Measurements from ENCODE around the gene ABHD18. TPM values are rescaled to one million over a fixed set of nuclear protein-coding genes. Genes with fewer than 3 reads are reported as not detected.
"Not testable (repeated sequence)": the region's sequence is repeated elsewhere in the genome, so short reads cannot be mapped to it uniquely, and the experiment has no call there.

The ABHD18 gene
- total RNA-seq, 3 donors from 2014 or later: 15.2 to 24.2 (median 16.6) TPM

GRCh38 chr4:128060121-128060698 lies 95.0 kb downstream of the ABHD18 start:
- intact Hi-C loops (cut with DNase I, micrococcal nuclease): no loop called here
- DNase-seq: no peak

GRCh38 chr4:128060699-128061565 lies 95.7 kb downstream of the ABHD18 start, which contains the start of gene LARP1B:
Gene LARP1B (plus strand): TSS chr4:128061312. CDS start chr4:128074952, 13,640 bp downstream.
- H3K4me1 ChIP-seq (ENCODE audit: low read depth): no peaks in the 10 kb centered on the region
- H3K4me3 ChIP-seq: peak within 1 kb of the TSS; percentile 74
- no peaks in the 10 kb centered on the region for H3K36me3 ChIP-seq (ENCODE audit: low read depth)
- DNase-seq (peak; percentile 96 to 98 (median 97)), ATAC-seq (peak; percentile 92)
- intact Hi-C loops (cut with DNase I, micrococcal nuclease): no loop called here
- no peak for TF ChIP-seq CTCF (IDR thresholded peaks at IDR 0.05)
- no peaks in the 10 kb centered on the region for H3K9me3 ChIP-seq

More at GRCh38 chr4:128060121-128060698, 95.0 kb downstream of the ABHD18 start:
- TF ChIP-seq CTCF (IDR thresholded peaks at IDR 0.05): no peak
- no peak for ATAC-seq
- H3K36me3 ChIP-seq (ENCODE audit: low read depth): no peaks in the 10 kb centered on the region
- H3K9me3 ChIP-seq: no peaks in the 10 kb centered on the region
- no peaks in the 10 kb centered on the region for H3K4me1 ChIP-seq (ENCODE audit: low read depth)
- H3K4me3 ChIP-seq: peak overlapping the region; percentile 74

- Histone ChIP-seq H3K36me3 (ENCODE audit: low read depth) (no peaks in the 10 kb centered on the region), H3K9me3 (no peaks in the 10 kb centered on the region), H3K4me3 (peak overlapping the region; percentile 74), H3K4me1 (ENCODE audit: low read depth) (no peaks in the 10 kb centered on the region)
- TF ChIP-seq CTCF (IDR thresholded peaks at IDR 0.05): no peak
- DNase-seq: peak; percentile 81 to 83 (median 82)
- peak; percentile 53 for ATAC-seq
- intact Hi-C loops (cut with DNase I, micrococcal nuclease): no loop called here
These were observed 96.6 kb downstream of the ABHD18 start for GRCh38 chr4:128061566-128062536.

- DNase-seq; H3K4me1 ChIP-seq (ENCODE audit: low read depth); intact Hi-C loops (cut with DNase I, micrococcal nuclease); ATAC-seq; H3K4me3 ChIP-seq; H3K9me3 ChIP-seq; H3K36me3 ChIP-seq (ENCODE audit: low read depth): not testable (repeated sequence)
These were observed 101.2 kb downstream of the ABHD18 start for GRCh38 chr4:128066453-128066820.

- intact Hi-C loops (cut with DNase I, micrococcal nuclease): no loop called here
- ATAC-seq: peak; percentile 48
- no peaks in the 10 kb centered on the region for H3K9me3 ChIP-seq
- TF ChIP-seq CTCF (IDR thresholded peaks at IDR 0.05): no peak
- no peak overlapping the region for H3K4me3 ChIP-seq
- H3K36me3 ChIP-seq (ENCODE audit: low read depth): no peaks in the 10 kb centered on the region
- no peaks in the 10 kb centered on the region for H3K4me1 ChIP-seq (ENCODE audit: low read depth)
- DNase-seq: no peak
These were observed 103.7 kb downstream of the ABHD18 start for GRCh38 chr4:128068918-128069317.
